Loucy (cell line): ENCODE results near the gene CXCL12.

ENCODE experiments used
- H2AFZ ChIP-seq: fragments of 200-600 bp; sonication (generic); 2 replicates; pipeline ENCODE4 v1.6.0; 2016; ENCODE audit warnings: antibody characterized with exemption, mild to moderate bottlenecking, low read length, moderate library complexity
- H3F3A ChIP-seq: fragments of 200-600 bp; 2 replicates; pipeline ENCODE4 v1.6.0; 2016; ENCODE audit warnings: antibody characterized with exemption, low read depth, mild to moderate bottlenecking
- H3K27me3 ChIP-seq: fragments of 200-600 bp; sonication (generic); 2 replicates; pipeline ENCODE4 v1.6.1; 2014; ENCODE audit warnings: low read length, mild to moderate bottlenecking; ENCODE audit not compliant: insufficient read depth, poor library complexity, severe bottlenecking
- H3K36me3 ChIP-seq: fragments of 200-600 bp; sonication (generic); 2 replicates; pipeline ENCODE4 v1.6.1; 2016; ENCODE audit warnings: low read length; ENCODE audit not compliant: insufficient read depth
- H3K4me1 ChIP-seq: fragments of 200-600 bp; sonication (generic); 2 replicates; pipeline ENCODE4 v1.5.1; 2014; ENCODE audit warnings: low read length, mild to moderate bottlenecking; ENCODE audit not compliant: insufficient read depth, poor library complexity, severe bottlenecking
- H3K4me2 ChIP-seq: fragments of 200-600 bp; sonication (generic); 2 replicates; pipeline ENCODE4 v1.6.0; 2014; ENCODE audit warnings: antibody characterized with exemption, low read length, low read depth, mild to moderate bottlenecking; ENCODE audit not compliant: poor library complexity, severe bottlenecking
- H3K4me3 ChIP-seq: fragments of 200-600 bp; sonication (generic); 2 replicates; pipeline ENCODE4 v1.5.1; 2014; ENCODE audit warnings: low read length, mild to moderate bottlenecking, mixed read lengths; ENCODE audit not compliant: poor library complexity, severe bottlenecking
- H3K79me2 ChIP-seq: fragments of 200-600 bp; sonication (generic); 2 replicates; pipeline ENCODE4 v1.6.1; 2014; ENCODE audit warnings: low read length; ENCODE audit not compliant: insufficient read depth
- H3K9ac ChIP-seq: fragments of 200-600 bp; sonication (generic); 2 replicates; pipeline ENCODE4 v1.6.0; 2014; ENCODE audit warnings: mild to moderate bottlenecking, low read depth, low read length, moderate library complexity; ENCODE audit not compliant: poor library complexity, severe bottlenecking
- H3K9me2 ChIP-seq: fragments of 200-600 bp; sonication (generic); replicated peaks from 2 replicates; pipeline ENCODE4 v1.6.1; 2016; ENCODE audit warnings: low read depth, low read length, mixed read lengths
- H3K9me3 ChIP-seq: fragments of 200-600 bp; sonication (generic); 2 replicates; pipeline ENCODE4 v1.6.1; 2014; ENCODE audit warnings: mild to moderate bottlenecking, antibody characterized with exemption, low read length, low read depth; ENCODE audit not compliant: insufficient read depth
- H4K20me1 ChIP-seq: fragments of 200-600 bp; sonication (generic); 2 replicates; pipeline ENCODE4 v1.6.0; 2014; ENCODE audit warnings: antibody characterized with exemption, low read length, mild to moderate bottlenecking; ENCODE audit not compliant: insufficient read depth, poor library complexity, severe bottlenecking
- EZH2phosphoT487 ChIP-seq: fragments of 200-600 bp; IDR thresholded peaks from 2 replicates; pipeline ENCODE4 v1.6.1; 2018; ENCODE audit warnings: antibody characterized with exemption, mild to moderate bottlenecking, moderate library complexity, borderline replicate concordance
- TF ChIP-seq, protein P1 (sequence below): fragments of 200-600 bp; sonication (generic); conservative IDR thresholded peaks from 2 replicates; pipeline ENCODE4 v1.5.1; 2014; ENCODE audit warnings: mild to moderate bottlenecking, antibody characterized with exemption, low read length

CXCL12 gene

DNA sequence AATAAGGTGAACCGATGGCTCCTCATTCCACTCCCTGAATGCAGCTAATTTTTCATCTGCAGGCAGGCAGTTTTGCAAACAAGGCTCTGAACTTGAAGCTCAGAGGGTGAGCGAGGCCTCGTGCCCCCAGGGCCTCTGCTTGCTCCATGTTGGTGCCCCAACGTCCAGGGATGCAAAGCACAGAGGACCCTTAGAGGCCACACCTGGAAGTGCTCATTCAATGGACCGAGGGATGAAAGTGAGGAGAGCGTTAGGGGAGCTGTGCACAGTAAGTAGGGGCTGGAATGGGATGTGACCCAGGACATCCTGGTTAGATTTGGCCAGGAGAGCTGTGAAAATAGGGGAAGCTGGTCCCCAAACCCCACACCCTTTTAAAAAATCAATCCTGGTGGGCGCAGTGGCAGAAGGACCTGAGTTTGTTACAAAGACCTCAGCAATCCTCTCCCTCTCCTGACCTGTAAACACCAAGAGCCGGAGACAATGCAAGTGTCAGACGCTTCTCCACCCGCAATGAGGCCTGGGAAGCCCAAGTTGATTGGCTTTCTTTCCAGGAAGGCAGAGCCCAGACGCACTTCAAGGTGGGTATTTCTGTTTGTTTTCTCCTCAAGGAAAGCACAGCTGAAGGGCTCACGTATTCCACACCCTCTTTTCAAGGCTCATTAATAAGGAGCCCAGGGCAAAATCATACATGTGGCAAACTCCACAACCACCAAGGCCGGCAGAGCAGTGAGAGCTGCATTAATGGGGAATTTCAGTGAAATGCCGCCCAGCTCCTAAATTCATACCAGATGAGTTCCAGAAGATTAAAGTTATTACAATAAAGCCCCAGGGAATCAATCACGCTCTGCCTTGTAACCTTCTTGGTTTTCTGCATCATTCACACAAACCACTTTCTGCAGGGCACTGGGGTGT, 14.1 kb upstream of the CXCL12 start:
- Histone ChIP-seq H3F3A (no peaks in the 10 kb centered on the region), H3K27me3 (no peaks in the 10 kb centered on the region), H4K20me1 (no peaks in the 10 kb centered on the region), H3K4me2 (no peak overlapping the region), H3K9me2 (no peaks in the 10 kb centered on the region), H3K36me3 (no peaks in the 10 kb centered on the region), H3K79me2 (no peaks in the 10 kb centered on the region), H3K4me1 (no peaks in the 10 kb centered on the region), H3K4me3 (no peak overlapping the region), H3K9me3 (peaks cover 2% of the 10 kb centered on the region; the same call in 1 of the 2 replicates), H2AFZ (no peak overlapping the region), H3K9ac (no peak overlapping the region)
- TF ChIP-seq EZH2phosphoT487, result no peak
- TF ChIP-seq, protein P1, sequence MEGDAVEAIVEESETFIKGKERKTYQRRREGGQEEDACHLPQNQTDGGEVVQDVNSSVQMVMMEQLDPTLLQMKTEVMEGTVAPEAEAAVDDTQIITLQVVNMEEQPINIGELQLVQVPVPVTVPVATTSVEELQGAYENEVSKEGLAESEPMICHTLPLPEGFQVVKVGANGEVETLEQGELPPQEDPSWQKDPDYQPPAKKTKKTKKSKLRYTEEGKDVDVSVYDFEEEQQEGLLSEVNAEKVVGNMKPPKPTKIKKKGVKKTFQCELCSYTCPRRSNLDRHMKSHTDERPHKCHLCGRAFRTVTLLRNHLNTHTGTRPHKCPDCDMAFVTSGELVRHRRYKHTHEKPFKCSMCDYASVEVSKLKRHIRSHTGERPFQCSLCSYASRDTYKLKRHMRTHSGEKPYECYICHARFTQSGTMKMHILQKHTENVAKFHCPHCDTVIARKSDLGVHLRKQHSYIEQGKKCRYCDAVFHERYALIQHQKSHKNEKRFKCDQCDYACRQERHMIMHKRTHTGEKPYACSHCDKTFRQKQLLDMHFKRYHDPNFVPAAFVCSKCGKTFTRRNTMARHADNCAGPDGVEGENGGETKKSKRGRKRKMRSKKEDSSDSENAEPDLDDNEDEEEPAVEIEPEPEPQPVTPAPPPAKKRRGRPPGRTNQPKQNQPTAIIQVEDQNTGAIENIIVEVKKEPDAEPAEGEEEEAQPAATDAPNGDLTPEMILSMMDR, result no peak

GRCh38 chr10:44398271-44398670, 13.4 kb upstream of the CXCL12 start:
- H4K20me1 ChIP-seq, result no peaks in the 10 kb centered on the region
- no peaks in the 10 kb centered on the region for H3K79me2 ChIP-seq
- H3K4me1 ChIP-seq, result no peaks in the 10 kb centered on the region
- H2AFZ ChIP-seq, result no peak overlapping the region
- H3K36me3 ChIP-seq, result no peaks in the 10 kb centered on the region
- H3K9me2 ChIP-seq, result no peaks in the 10 kb centered on the region
- H3K9me3 ChIP-seq, result peaks cover 2% of the 10 kb centered on the region; the same call in 1 of the 2 replicates
- H3K27me3 ChIP-seq, result no peaks in the 10 kb centered on the region
- H3K4me3 ChIP-seq, result no peak overlapping the region
- H3K9ac ChIP-seq, result no peak overlapping the region
- H3K4me2 ChIP-seq, result no peak overlapping the region
- no peaks in the 10 kb centered on the region for H3F3A ChIP-seq
- no peak for TF ChIP-seq EZH2phosphoT487
- TF ChIP-seq, protein P1, result no peak

DNA sequence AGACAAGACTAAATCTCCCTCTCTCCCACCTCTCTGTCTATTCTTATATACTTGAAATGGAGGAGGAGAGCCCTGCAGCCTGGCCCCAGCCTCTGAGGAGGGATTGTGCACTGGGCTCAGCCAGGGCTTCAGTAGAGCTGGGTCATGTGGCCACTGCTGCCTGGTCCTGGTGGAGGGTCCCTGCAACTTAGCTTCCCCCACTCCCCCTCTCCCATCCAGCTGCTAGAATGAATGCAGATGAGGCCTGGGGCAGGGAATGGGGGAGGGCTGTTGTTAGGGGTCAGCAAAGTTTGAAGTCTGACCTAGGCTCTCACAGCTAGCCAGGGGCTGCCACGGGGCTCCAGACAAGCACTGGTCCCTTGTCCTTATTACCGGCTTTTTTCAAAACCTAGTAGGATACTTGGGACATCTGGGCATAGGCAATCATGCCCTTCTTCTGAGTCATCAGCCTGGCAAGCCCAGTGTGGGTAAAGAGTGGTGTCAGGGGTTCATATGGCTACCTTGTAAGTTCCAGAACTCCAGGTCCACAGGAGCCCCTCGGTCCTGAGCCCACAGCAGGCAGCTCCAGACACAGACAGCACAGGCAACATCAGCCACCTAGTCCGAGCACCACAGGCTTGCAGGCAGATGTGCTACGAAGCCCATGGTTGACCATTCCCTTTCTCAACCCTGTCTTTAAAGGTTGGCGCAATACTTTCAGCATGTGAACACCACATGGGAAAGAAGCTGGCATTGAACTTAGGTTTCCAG, 12.8 kb upstream of the CXCL12 start:
- Histone ChIP-seq H3K4me1 (no peaks in the 10 kb centered on the region), H3K27me3 (no peaks in the 10 kb centered on the region), H3K9me3 (peaks cover 2% of the 10 kb centered on the region; the same call in 1 of the 2 replicates), H3F3A (no peaks in the 10 kb centered on the region), H3K79me2 (no peaks in the 10 kb centered on the region), H4K20me1 (no peaks in the 10 kb centered on the region), H3K9ac (no peak overlapping the region), H2AFZ (no peak overlapping the region), H3K9me2 (no peaks in the 10 kb centered on the region), H3K36me3 (no peaks in the 10 kb centered on the region), H3K4me3 (no peak overlapping the region), H3K4me2 (no peak overlapping the region)
- no peak for TF ChIP-seq EZH2phosphoT487
- TF ChIP-seq, protein P1, result no peak
